Cortex of kidney (tissue), 1 donor: ENCODE measurements around the gene SLC12A8.

ENCODE experiments used
- DNase-seq: peaks from one replicate; lab custom pipeline; 2025; lab: John Stamatoyannopoulos, UW

SLC12A8 gene

GRCh38 chr3:125140011-125140817, 72.3 kb downstream of the SLC12A8 start:
- DNase-seq, result no peak

GRCh38 chr3:125139386-125139785, 73.2 kb downstream of the SLC12A8 start:
- DNase-seq, result no peak

- DNase-seq, result no peak
Observed at GRCh38 chr3:125137358-125138033, 75.1 kb downstream of the SLC12A8 start.

GRCh38 chr3:125136966-125137357, 75.6 kb downstream of the SLC12A8 start:
- DNase-seq, result no peak

GRCh38 chr3:125136515-125136914, 76.0 kb downstream of the SLC12A8 start:
- no peak for DNase-seq

DNA sequence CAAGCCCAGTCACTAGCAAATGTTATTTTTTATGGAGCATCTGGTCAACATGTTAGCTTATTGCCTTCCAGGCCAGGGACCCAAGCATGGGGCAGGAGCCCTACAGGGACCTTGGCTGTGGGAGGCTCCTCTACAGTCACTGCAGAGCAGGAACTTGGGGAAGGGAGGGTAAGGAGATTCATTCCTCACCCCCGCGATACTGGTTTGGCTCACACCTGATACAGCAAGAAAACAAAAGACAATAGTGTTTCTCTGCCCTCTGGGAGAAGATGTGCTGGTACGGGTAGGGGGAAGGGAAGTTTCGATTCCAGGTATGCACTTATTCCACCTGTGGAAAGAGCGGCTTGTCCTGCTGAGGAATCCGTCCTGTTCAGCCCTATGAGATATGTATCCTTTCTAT, 77.6 kb downstream of the SLC12A8 start:
- DNase-seq, result no peak

GRCh38 chr3:125132815-125133214, 79.7 kb downstream of the SLC12A8 start:
- DNase-seq, result no peak

DNA sequence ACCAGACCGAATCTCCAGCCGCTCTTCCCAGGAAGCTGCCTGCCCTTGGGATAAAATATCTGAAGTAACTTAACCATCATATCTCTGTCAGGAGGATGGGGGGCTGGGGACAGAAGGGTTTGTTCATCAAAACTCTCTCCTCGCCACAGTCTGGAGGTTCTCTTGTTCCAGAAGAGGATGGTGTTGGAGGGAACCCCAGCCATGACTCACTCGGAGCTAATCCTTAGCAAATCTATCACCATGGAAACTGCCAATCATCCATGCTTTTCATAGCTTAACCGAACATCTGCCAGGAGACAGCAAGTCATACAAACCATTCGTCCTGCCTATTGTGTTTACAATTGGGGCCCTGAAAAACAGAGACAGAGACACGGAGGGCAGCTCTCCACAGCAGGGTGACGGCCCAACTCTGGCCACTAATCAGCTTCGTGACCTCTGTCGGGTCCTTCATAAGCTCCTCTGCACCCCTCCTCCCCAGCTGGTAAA, 83.0 kb downstream of the SLC12A8 start:
- DNase-seq, result no peak

DNA sequence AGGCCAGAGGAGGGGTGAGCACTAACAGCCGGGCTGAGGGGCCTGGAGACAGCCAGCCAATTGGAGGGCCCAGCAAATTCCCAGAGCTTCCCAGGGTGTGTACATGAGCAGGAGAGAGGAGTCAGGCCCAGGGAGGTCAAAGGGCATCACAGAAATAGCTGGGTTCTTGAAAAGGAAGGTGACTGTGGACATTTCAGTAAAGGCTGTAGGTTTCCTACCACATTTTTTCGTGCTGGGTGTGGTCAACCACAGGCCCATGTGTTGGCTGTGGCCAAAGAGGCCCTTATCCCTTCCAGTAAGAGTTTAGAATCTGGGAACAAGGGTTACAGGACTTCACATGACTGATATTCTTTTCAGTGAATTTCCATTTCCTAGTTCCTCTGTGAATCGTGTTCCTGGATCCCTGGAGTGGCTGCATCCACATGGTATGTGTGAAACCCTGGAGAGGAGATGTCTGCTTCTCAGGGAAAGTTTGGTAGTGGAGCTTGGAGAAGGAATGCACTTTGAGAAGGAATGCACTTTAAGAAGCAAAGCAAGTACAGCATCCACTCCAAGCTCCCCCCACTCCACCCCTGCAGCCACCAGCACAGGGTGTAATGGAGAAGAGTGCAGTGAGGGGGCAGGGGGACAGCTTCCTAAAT, 83.6 kb downstream of the SLC12A8 start:
- no peak for DNase-seq

- DNase-seq, result no peak
Observed at GRCh38 chr3:125126323-125126722, 86.2 kb downstream of the SLC12A8 start.

- DNase-seq, result no peak
Observed at GRCh38 chr3:125125821-125126245, 86.7 kb downstream of the SLC12A8 start.

GRCh38 chr3:125123451-125124305, 88.9 kb downstream of the SLC12A8 start:
- no peak for DNase-seq

DNA sequence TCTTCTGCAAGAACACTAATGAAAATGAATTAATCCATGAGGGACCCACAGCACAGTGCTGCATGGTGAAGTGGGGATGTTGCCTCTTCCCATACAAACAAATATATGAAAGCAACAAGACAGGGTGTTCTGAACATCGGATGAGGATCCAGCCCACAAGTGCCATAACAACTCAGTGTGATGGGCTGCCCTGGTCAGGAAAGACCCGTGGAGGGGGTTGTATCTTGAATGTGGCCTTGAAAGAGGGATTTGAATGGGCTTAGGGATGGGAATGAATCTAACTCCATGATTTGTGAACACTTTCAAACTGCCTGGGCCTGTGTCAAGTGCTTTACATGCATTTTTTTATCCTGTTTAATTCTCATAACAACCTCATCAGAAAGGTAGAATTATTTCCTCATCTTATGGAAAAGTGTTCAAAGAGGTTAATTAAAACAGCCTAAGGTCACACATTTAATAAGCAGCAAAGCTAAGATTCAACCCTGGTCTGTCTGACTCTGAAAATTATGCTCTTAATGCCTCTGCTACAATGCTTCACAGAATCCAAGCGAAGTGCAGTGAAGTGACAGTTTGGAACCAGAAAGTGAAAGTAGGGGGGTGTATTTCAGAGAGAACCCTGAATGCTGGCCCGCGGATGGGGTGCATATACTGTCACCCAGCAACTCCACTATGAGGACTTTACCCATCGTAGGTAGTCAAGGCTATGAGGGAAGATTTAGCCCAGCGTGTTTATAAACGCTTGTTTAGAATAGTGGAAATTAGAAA, 91.1 kb downstream of the SLC12A8 start:
- DNase-seq, result no peak

- DNase-seq, result no peak
Observed at GRCh38 chr3:125120379-125121122, 92.0 kb downstream of the SLC12A8 start.

- DNase-seq, result no peak
Observed at GRCh38 chr3:125119752-125120378, 92.7 kb downstream of the SLC12A8 start.

DNA sequence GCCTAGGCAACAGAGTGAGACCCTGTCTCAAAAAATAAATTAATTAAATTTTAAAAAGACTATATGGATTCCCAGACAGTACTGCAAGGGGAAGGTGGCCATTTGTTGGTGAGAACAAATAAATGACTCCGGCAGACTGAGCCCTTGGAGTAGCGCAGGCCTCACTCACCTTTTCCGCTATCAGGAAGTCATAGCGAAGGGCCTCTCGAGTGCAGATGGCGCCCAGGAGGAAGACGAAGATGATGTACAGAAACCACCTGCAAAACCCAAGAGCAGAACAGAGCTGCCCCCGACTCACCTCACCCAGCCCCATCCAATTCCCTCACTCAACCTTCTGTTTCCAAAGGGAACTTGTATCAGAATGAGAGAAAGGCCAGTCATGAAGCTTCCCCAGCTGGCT, 93.9 kb downstream of the SLC12A8 start:
- no peak for DNase-seq

DNA sequence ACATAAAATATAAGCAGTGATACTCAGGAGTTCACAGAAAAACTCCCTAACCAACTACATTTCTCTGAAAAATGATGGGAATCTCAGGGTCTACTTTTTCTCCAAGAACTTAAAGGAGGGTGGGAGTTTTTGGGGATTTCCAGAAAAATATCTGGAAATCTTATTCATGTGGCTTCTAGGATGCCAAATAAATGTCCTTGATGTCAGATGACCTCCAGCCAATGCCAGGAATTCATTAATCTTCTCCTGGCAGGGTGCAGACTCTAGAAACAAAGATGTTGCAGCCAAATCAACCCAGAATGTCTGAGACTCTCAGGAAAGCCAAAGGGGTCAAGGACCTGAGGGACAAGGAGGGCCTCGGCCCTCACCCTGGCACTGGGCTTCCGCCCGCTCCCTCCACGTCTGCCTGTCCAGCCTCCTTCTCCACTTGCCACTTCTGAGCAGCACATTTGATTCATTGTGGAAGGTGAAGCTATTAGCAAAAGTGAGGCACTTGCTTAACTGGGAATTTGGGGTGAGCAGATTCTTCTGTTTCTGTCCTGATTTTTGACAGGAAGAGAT, 94.8 kb downstream of the SLC12A8 start:
- no peak for DNase-seq

DNA sequence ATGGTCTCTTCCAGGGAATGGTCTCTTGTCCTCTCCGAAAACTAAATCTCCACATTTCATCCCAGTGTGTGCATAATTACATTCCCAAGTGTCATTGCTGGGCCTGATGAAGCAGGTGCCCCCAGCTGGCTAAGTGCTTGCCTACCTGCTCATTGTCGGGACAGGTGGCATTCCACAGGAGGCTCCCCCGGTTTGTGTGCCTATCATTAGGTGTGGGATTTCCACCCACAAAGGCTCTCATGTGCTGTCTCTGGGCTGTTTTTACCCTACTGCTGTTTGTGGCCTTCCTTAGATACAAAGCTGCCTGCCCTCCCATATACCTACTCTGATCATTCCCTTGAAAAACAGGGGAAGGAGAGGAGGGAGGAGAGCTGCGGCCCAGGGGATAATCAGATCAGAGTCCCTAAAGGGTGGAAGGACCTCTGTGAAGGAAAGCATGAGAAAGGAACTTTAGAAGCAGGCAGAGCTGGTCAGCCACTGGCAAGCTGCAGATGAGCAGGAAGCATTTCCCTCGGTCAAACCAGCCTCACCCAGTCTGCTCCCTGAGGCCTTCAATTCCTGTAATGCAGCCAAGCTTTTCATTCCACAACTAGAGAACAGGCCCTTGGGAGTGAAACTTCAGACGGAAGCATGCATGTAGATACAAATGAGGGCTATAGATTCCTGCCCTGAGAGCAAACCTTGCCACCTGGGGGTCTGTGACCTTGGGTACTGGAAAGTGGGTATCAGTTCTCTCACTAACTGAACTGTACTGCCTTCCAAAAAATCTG, 96.1 kb downstream of the SLC12A8 start:
- DNase-seq, result no peak

- no peak for DNase-seq
Observed at GRCh38 chr3:125115640-125116039, 96.9 kb downstream of the SLC12A8 start.
